Esophagus muscularis mucosa (tissue), 4 donors: ENCODE results near the gene TCF23. TPM values are rescaled to one million over a fixed set of nuclear protein-coding genes. Genes with fewer than 3 reads are reported as not detected.

Source experiments
- DNase-seq: peaks from one replicate; pipeline ENCODE4 v3.0.0-alpha.2; 2017; ENCODE audit errors: extremely low spot score
- H3K27ac ChIP-seq, 4 donors: fragments of 200-600 bp; sonication (generic); replicated peaks in 1 of 4; 1 replicate in 3 of 4; 2 replicates in 1 of 4; pipeline ENCODE4 v1.5.1; 2016 to 2019; ENCODE audit warnings: mild to moderate bottlenecking in 1 of 4
- H3K27me3 ChIP-seq, 4 donors: fragments of 200-600 bp; sonication (generic); one replicate each; pipeline versions ENCODE4 v1.5.1 to v1.6.0; 2016 to 2019
- H3K36me3 ChIP-seq, 4 donors: fragments of 200-600 bp; sonication (generic); one replicate each; pipeline ENCODE4 v1.5.1; 2016 to 2019
- H3K4me1 ChIP-seq, 4 donors: fragments of 200-600 bp; sonication (generic); one replicate each; pipeline ENCODE4 v1.5.1; 2016 to 2019
- H3K4me3 ChIP-seq, 4 donors: fragments of 200-600 bp; sonication (generic); 1 replicate in 2 of 4; 2 replicates in 2 of 4; pipeline ENCODE4 v1.5.1; 2016 to 2019; ENCODE audit warnings: mild to moderate bottlenecking in 4 of 4, moderate library complexity in 1 of 4
- H3K9me3 ChIP-seq, 4 donors: fragments of 200-600 bp; sonication (generic); 1 replicate in 3 of 4; 2 replicates in 1 of 4; pipeline ENCODE4 v1.5.1; 2016 to 2019
- EP300 ChIP-seq: sonication (generic); formaldehyde crosslinking; IDR thresholded peaks from one replicate; pipeline ENCODE4 v1.6.1; 2017; ENCODE audit warnings: antibody characterized with exemption
- POLR2A ChIP-seq: fragments of 450-650 bp; IDR thresholded peaks from one replicate; pipeline ENCODE4 v1.6.1; 2017; ENCODE audit warnings: antibody characterized with exemption, moderate library complexity, mild to moderate bottlenecking, low read depth
- POLR2AphosphoS5 ChIP-seq, 2 donors: sonication (generic); formaldehyde crosslinking; IDR thresholded peaks; one replicate each; pipeline ENCODE4 v1.6.1; 2017; ENCODE audit warnings: antibody characterized with exemption in 2 of 2
- WGBS: methylation state at CpG from one replicate; pipeline ENCODE4 v1.1.5; 2018; 5-methylcytosine and 5-hydroxymethylcytosine counted together
- intact Hi-C: fragments of 100-400 bp; cut with DNase I; formaldehyde crosslinking; loops from one replicate; pipeline ENCODE4 v1.15.1; 2023
- total RNA-seq, 4 donors: library from RNA; depleted of rRNA; stranded (reverse); fragments of >200 nt; gene quantifications; one replicate each; pipeline versions ENCODE4 v1.1.0 to v1.2.1, GENCODE V29; 2016
- TF ChIP-seq, protein P1 (sequence below), 3 experiments: fragments of 200-600 bp in 2 of 3; fragments of 450-650 bp in 1 of 3; sonication (generic) in 2 of 3; IDR thresholded peaks; one replicate each; pipeline ENCODE4 v1.5.1; 2017 to 2019; ENCODE audit warnings: antibody characterized with exemption in 3 of 3, mild to moderate bottlenecking in 2 of 3, moderate library complexity in 1 of 3

TCF23 gene
- total RNA-seq, 4 donors from 2014 or later, result not detected

GRCh38 chr2:27158468-27158867, 9.7 kb downstream of the TCF23 start:
- H3K27ac ChIP-seq, result no peak overlapping the region
- H3K9me3 ChIP-seq, result no peaks in the 10 kb centered on the region
- H3K4me1 ChIP-seq, result no peaks in the 10 kb centered on the region
- 74% methylated on average over 6 of the region's 6 CpGs for WGBS
- no peak for DNase-seq
- intact Hi-C loops, result no loop called here
- TF ChIP-seq EP300 (no peak), POLR2AphosphoS5 (IDR thresholded peaks at IDR 0.05) (no peak)
- TF ChIP-seq, protein P1, sequence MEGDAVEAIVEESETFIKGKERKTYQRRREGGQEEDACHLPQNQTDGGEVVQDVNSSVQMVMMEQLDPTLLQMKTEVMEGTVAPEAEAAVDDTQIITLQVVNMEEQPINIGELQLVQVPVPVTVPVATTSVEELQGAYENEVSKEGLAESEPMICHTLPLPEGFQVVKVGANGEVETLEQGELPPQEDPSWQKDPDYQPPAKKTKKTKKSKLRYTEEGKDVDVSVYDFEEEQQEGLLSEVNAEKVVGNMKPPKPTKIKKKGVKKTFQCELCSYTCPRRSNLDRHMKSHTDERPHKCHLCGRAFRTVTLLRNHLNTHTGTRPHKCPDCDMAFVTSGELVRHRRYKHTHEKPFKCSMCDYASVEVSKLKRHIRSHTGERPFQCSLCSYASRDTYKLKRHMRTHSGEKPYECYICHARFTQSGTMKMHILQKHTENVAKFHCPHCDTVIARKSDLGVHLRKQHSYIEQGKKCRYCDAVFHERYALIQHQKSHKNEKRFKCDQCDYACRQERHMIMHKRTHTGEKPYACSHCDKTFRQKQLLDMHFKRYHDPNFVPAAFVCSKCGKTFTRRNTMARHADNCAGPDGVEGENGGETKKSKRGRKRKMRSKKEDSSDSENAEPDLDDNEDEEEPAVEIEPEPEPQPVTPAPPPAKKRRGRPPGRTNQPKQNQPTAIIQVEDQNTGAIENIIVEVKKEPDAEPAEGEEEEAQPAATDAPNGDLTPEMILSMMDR (IDR thresholded peaks at IDR 0.05), result no peak
- H3K4me3 ChIP-seq, result no peak overlapping the region
- peaks cover 0 to 3% (median 0%) of the 10 kb centered on the region in 4 donors for H3K27me3 ChIP-seq
- H3K36me3 ChIP-seq, result no peaks in the 10 kb centered on the region

- Histone ChIP-seq H3K9me3 (no peaks in the 10 kb centered on the region), H3K27me3 (peaks cover 0 to 3% (median 0%) of the 10 kb centered on the region in 4 donors), H3K27ac (no peak overlapping the region), H3K36me3 (no peaks in the 10 kb centered on the region), H3K4me3 (no peak overlapping the region), H3K4me1 (no peaks in the 10 kb centered on the region)
- intact Hi-C loops, result no loop called here
- TF ChIP-seq POLR2AphosphoS5 (IDR thresholded peaks at IDR 0.05), result no peak
- TF ChIP-seq EP300, result no peak
- no peak for TF ChIP-seq POLR2A
- TF ChIP-seq, protein P1 (IDR thresholded peaks at IDR 0.05), result no peak
- DNase-seq, result no peak
- 72% methylated on average over 6 of the region's 6 CpGs for WGBS
Observed at GRCh38 chr2:27159271-27159670, 10.5 kb downstream of the TCF23 start.

GRCh38 chr2:27160191-27160590, 11.4 kb downstream of the TCF23 start:
- Histone ChIP-seq H3K4me1 (no peaks in the 10 kb centered on the region), H3K36me3 (no peaks in the 10 kb centered on the region), H3K9me3 (no peaks in the 10 kb centered on the region), H3K27me3 (peaks cover 0 to 3% (median 0%) of the 10 kb centered on the region in 4 donors), H3K4me3 (no peak overlapping the region), H3K27ac (no peak overlapping the region)
- intact Hi-C loops, result no loop called here
- no peak for DNase-seq
- 86% methylated on average over 9 of the region's 9 CpGs for WGBS
- TF ChIP-seq, protein P1 (IDR thresholded peaks at IDR 0.05), result no peak
- no peak for TF ChIP-seq POLR2AphosphoS5 (IDR thresholded peaks at IDR 0.05)
- TF ChIP-seq EP300, result no peak
- no peak for TF ChIP-seq POLR2A

DNA sequence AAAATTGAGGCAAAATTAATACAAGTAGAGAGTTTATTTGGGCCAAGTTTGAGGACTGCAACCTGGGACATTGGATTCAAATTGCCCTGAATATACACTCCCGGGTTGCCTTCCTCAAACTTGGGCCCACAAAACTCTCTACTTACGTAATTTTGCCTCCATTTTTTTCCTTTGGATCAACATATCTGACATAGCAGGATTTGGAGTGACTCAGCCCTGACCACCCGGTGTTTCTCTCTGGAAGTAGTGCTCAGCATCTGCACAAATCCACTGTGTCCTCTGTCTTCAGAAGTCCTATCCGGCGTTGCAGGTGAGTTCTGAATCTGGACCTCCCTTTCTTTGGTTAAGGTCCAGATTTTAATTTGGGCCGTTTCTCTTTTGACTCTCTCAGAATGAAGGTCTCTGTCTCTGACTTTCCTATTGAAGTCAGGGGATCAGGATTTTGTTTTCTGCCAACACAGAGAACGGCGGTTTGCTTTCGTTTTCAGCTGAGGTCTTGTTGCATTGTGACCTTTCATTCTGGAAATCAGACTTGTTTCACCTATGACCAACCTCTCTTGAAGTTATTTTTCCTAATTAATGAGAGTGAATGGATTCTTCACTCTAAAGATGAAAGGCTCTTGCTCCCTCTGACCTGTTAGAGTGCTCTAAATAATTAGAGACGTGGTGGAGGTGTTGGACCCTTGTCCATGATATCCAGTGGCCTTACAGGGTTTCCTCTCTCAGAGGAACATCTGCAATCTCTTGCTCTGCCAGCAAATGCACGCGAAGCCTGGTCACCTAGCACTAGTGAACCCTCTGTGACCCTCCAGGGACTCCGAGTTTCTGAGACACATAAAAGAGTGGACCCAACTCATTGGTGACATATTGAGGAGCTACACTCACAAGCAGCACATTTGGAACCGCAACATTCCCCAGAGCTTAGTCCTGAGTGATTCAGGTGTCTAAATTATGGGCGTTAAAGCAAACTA, 13.6 kb downstream of the TCF23 start:
- H3K4me1 ChIP-seq, result no peaks in the 10 kb centered on the region
- no peaks in the 10 kb centered on the region for H3K36me3 ChIP-seq
- DNase-seq, result no peak
- no peak overlapping the region for H3K27ac ChIP-seq
- TF ChIP-seq EP300 (no peak), POLR2A (no peak), POLR2AphosphoS5 (IDR thresholded peaks at IDR 0.05) (no peak)
- TF ChIP-seq, protein P1 (IDR thresholded peaks at IDR 0.05), result no peak
- H3K9me3 ChIP-seq, result no peaks in the 10 kb centered on the region
- WGBS, result 83% methylated on average over 15 of the region's 15 CpGs
- intact Hi-C loops, result no loop called here
- H3K4me3 ChIP-seq, result no peak overlapping the region
- H3K27me3 ChIP-seq, result no peaks in the 10 kb centered on the region
